Measurements from ENCODE around the gene CDK12. TPM values are rescaled to one million over a fixed set of nuclear protein-coding genes. Genes with fewer than 3 reads are reported as not detected.

CDK12 gene
- total and polyA plus RNA-seq, 10 of the 15 experiments (the other 5 are each of a cell fraction or from before 2014, with no cell fraction given): 3.2 to 55.1 (median 31.9) TPM

DNA sequence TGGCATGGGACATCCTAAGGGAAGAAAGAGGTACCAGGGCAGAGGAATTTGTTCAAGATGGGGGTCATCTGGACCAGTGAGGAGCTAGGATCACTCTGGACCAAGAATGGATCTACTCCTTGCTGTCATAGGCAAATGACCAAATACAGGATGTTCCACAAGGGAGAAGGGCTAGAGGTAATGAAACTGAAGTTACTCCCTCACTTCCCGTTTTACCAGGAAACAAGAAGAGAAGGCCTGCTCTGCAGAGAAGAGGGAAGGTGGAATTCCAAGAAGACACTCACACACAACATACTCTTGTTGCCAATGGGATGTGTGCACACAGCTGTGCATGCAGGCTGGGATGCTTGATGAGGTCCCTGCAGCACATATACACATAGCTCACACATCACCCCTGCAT, 107.8 kb downstream of the CDK12 start:
- in situ Hi-C loops (cut with MboI) (no loop called here), intact Hi-C loops (cut with micrococcal nuclease; ENCODE audit: unreplicated experiment) (no loop called here)
- Histone ChIP-seq H3K9ac (ENCODE audit: control insufficient read depth, insufficient read depth, low read length) (no peak overlapping the region), H3K4me2 (ENCODE audit: control insufficient read depth, insufficient read depth) (no peak overlapping the region), H3K36me3 (ENCODE audit: control insufficient read depth in 2 of 2, insufficient read depth in 2 of 2, low read length in 1 of 2) (peaks cover 0 to 3% of the 10 kb centered on the region in 2 experiments; a peak in 1 of 4 replicates), H3K4me1 (ENCODE audit: control insufficient read depth, insufficient read depth, low read length) (no peaks in the 10 kb centered on the region), H3K9me3 (replicated peaks; ENCODE audit: control insufficient read depth, insufficient read depth, low read length) (no peaks in the 10 kb centered on the region; the same call in 2 of the 3 replicates), H3K4me3 (no peak overlapping the region), H3K79me2 (ENCODE audit: control insufficient read depth, insufficient read depth, low read length) (no peaks in the 10 kb centered on the region), H2AFZ (ENCODE audit: control insufficient read depth, low read depth, low read length) (no peak overlapping the region), H3K27me3 (replicated peaks in 1 of 2; ENCODE audit: control insufficient read depth in 2 of 2, insufficient read depth in 2 of 2, low read length in 1 of 2) (no peaks in the 10 kb centered on the region), H4K20me1 (ENCODE audit: control insufficient read depth, insufficient read depth) (no peaks in the 10 kb centered on the region), H3K27ac (ENCODE audit: control insufficient read depth, insufficient read depth) (no peak overlapping the region)
- WGBS (ENCODE audit: insufficient coverage, insufficient replicate concordance, low lambda C conversion rate, missing lambda C conversion rate): 56% methylated on average over 1 of the region's 1 CpG
- ChIA-PET SMC1A (ENCODE audit: uncharacterized antibody, unreplicated experiment) (no interaction called here), CTCF (interaction anchor here (1.8 kb wide), 1 partner anchor 53 kb away, joined by 6 read pairs; no protein-coding TSS in a partner anchor), POLR2A (no interaction called here), RAD21 (ENCODE audit: unreplicated experiment) (no interaction called here)
- FAIRE-seq: no peak
- BruUV-seq (replicated peaks): no TSS peak
- ATAC-seq: no peak
- TF ChIP-seq PAX5 (IDR thresholded peaks at IDR 0.05; ENCODE audit: borderline replicate concordance, low read depth, low read length): no peak
- TF ChIP-seq MAX (IDR thresholded peaks at IDR 0.05; ENCODE audit: low read depth, low read length): no peak
- TF ChIP-seq ZNF384 (IDR thresholded peaks at IDR 0.05; ENCODE audit: borderline replicate concordance, low read depth, low read length): no peak
- TF ChIP-seq YBX1 (IDR thresholded peaks at IDR 0.05): no peak
- TF ChIP-seq, protein P1, sequence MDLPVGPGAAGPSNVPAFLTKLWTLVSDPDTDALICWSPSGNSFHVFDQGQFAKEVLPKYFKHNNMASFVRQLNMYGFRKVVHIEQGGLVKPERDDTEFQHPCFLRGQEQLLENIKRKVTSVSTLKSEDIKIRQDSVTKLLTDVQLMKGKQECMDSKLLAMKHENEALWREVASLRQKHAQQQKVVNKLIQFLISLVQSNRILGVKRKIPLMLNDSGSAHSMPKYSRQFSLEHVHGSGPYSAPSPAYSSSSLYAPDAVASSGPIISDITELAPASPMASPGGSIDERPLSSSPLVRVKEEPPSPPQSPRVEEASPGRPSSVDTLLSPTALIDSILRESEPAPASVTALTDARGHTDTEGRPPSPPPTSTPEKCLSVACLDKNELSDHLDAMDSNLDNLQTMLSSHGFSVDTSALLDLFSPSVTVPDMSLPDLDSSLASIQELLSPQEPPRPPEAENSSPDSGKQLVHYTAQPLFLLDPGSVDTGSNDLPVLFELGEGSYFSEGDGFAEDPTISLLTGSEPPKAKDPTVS (IDR thresholded peaks at IDR 0.05; ENCODE audit: low read depth, low read length): no peak
- no peak for TF ChIP-seq ZSCAN29 (IDR thresholded peaks at IDR 0.05)
- no peak for TF ChIP-seq ASH2L (IDR thresholded peaks at IDR 0.05; ENCODE audit: borderline replicate concordance, low read depth)
- no peak for TF ChIP-seq EZH2 (IDR thresholded peaks at IDR 0.05; ENCODE audit: borderline replicate concordance, control insufficient read depth, low read depth, low read length)
- TF ChIP-seq FOXK2 (IDR thresholded peaks at IDR 0.05): no peak
- no peak for DNase-seq (ENCODE audit: low read depth, low spot score)

Data from GM12878 (cell line).